GM08714 (cell line): ENCODE results near the gene RDH12.
"Not testable (repeated sequence)": the region's sequence is repeated elsewhere in the genome, so short reads cannot be mapped to it uniquely, and the experiment has no call there.

Experiments
- H3K4me3 ChIP-seq: fragments of 200-500 bp; sonication (Bioruptor generic); 2 replicates; pipeline ENCODE4 v1.5.1; 2014; ENCODE audit warnings: mild to moderate bottlenecking, low read length, inconsistent platforms
- ZNF274 ChIP-seq: IDR thresholded peaks from 2 replicates; pipeline ENCODE4 v1.6.1; 2012; ENCODE audit warnings: mild to moderate bottlenecking, low read depth, low read length

The RDH12 gene

DNA sequence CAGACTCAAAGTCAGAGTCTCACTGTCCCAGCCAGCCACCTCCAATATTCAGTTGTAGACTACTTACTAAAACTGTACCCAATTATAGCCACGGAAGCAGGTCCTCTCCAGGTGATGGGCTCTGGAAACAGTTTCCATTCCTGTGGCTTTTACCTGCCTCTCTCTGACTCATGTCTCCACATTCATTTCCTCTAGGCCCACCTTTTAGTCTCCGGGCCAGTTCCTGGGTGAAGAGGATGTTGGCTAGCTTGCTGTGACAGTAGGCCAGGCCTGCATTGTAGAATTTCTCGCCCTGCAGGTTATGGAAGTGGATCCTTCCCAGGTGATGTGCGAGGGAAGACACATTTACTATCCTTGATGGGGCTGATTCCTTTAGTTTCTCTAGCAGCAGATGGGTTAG is 11.7 kb upstream of the RDH12 start:
- H3K4me3 ChIP-seq, result no peak overlapping the region
- no peak for TF ChIP-seq ZNF274

DNA sequence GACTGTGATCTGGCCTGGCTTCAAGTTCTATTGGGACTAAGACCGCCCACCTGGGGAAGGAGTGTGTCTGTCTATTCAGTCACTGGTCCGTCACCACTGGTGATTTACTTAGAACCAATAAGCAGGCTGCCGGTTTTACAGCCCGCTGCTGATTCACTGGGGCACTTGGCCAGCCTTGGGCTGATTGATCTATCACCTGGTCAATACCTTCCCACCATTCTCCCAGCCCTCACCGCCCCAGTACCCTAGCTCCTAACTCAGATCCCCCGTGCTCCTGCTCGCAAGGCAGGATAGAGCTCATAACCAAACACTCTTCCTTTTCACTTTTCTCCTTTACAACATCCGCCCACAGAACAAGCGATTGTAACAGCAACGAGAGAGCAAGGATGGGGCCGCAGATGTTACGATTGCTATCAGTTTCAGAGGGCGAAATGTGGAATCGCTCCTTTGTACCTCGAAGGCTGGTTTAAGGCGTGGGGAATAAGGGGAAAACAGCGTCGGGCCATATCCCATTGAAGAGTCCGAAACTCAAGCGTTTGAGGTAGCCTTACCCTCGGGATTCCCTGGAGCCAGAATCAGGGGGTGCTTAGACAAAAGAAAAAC is 6.8 kb upstream of the RDH12 start:
- H3K4me3 ChIP-seq, result peak overlapping the region; percentile 85
- TF ChIP-seq ZNF274, result no peak

DNA sequence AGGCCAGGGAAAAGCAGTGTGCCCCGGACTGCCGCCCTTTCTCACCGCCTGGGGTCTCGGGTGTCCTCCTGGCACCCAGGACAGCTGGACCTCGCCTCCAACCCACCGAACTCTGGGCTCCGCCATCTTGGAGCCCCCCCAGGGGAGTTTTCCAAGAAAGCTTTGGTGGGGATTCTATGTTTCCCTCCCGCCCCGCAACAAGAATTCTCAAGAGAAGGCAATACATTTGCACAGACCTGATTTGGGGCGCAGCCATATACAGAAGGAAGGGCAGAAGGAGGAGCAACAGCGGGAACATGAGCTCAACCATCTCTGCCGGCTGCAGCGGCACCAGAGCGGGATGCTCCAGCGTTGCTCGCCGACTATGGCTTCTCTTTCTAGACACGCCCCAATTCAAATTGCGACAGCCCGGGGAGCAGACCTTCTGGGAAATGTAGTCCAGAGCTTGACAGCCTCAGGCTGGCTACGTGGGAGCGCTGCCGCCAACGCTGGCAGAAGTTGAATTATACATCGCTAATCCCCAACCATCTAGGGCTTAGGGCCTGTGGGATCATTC is 6.2 kb upstream of the RDH12 start, which contains the start of gene RDH11:
TSS of gene RDH11 (minus strand) at position 371 of the 556 bp plus-strand sequence. CDS start at position 310, 61 bp downstream.
- TF ChIP-seq ZNF274, result no peak
- peak within 1 kb of the TSS; percentile 85 for H3K4me3 ChIP-seq

DNA sequence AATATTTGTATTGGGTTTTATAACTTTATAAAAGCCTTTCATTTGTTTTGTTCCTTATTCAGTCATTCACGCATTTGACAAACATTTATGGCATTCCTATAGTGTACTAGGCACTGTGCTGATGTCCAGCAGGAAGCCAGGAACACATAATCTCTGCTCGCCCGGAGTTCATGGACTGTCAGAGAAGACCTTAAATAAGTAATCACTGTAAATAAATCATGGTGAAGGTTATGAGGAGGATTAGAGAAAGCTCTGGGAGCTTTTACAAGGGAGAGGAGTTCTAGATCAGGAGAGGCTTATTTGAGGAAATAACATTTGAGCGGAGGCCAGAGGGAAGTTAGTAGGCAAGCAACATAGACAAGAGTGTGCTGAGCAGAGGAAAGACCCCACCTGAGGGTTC is 4.7 kb upstream of the RDH12 start:
- no peak for TF ChIP-seq ZNF274
- H3K4me3 ChIP-seq, result no peak overlapping the region

DNA sequence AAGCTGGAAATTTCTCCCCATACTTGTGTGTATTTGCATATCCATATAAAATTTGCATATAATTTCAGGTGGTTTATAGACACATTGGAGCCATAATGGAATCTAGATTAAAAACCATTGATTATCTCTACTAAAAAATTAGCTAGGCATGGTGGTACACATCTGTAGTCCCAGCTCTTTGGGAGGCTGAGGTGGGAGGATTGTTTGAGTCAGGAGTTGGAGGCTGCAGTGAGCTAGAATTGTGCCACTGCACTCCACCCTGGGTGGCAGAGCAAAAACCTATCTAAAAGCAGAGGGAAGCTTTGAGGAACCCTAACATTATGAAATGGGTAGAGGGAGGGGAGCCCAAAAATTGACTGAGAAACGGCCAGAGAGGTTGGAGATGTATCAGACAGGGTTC is 3.5 kb upstream of the RDH12 start:
- no peak overlapping the region for H3K4me3 ChIP-seq
- TF ChIP-seq ZNF274, result no peak

DNA sequence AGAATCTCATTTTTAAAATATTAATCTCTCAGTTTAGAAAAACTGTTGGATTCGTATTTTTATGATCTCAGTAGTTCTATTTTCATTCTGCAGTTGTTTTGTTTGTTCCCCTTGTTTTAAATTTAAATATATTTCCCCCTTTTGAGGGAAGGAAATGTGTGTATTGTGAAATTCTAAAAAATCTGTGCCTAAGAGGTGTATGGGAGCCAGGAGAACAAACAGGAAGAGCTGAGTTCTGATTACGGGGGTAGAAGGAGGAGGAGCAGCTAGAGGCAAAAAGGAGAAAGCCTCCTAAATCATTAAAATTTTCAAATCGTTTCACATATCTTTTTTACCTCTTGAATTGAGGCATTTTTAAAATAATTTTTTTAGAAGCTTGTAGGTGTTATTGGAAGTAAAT is 2.3 kb downstream of the RDH12 start:
- H3K4me3 ChIP-seq, result no peak overlapping the region

DNA sequence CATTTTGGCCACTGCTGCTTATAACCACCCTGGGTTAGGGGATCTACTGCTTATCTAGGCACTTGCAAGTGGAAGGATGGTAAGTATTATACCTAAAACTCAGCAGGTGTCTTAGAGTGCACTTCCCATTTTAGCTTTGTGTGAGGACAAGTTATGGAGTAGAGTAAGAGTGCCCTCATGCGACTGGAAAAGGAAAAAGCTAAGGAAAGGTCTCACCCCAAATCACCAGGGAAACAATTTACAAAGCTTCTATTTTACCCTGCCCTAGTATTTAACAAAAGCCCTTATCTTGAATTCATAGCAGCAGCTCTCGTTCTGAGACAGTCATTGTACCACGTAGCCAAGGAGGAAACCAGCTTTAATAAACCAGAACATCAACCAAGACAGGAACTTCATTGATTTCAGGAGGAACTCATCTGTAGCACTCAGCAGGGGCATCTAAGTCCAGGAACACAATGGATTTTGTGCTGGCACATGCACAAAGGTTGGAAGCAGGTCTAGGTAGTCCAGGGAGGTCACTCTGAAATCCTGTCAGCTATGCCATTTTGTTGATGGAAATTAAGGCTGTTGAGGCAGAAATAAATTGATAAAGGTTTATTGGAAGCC is 2.9 kb downstream of the RDH12 start:
- no peak for TF ChIP-seq ZNF274
- no peak overlapping the region for H3K4me3 ChIP-seq

More for the DNA sequence above, 2.3 kb downstream of the RDH12 start:
- TF ChIP-seq ZNF274, result no peak

DNA sequence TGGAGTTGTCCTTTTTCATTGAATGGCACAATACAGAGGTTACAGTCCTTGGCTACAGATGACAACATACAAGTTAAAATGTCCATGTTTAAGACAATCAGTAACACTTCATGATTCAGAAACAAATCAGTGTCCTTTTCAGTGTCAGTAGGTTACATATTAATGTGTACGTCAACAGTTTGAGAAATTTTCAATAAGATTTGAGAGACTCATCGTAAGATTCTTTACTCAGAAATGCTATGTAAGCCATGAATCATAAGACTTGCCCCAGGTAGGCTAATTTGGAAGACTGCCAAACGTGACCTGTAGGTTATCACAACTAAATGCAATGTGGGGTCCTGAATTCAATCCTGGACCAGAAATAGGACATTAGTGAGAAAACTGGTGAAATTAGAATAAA is 3.5 kb downstream of the RDH12 start:
- no peak for TF ChIP-seq ZNF274
- no peak overlapping the region for H3K4me3 ChIP-seq

DNA sequence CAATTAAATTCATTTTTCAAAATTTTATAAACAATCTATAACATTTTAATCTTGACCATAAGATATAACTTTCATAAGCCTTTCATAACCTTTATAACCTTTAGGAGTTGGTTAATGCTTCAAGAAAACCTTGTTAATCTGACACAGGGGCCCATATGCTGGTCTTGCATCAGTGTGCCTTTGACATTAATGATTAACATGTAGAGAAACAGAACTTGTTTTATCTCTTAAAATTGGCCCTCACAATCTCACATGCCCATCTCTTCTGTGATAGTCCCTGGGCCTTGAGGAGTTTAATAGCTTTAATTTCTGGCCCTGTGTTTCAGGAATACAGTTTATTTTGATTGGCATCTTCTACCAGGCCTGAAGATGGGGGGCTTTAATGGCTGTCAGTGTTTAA is 7.7 kb downstream of the RDH12 start:
- not testable (repeated sequence) for H3K4me3 ChIP-seq

DNA sequence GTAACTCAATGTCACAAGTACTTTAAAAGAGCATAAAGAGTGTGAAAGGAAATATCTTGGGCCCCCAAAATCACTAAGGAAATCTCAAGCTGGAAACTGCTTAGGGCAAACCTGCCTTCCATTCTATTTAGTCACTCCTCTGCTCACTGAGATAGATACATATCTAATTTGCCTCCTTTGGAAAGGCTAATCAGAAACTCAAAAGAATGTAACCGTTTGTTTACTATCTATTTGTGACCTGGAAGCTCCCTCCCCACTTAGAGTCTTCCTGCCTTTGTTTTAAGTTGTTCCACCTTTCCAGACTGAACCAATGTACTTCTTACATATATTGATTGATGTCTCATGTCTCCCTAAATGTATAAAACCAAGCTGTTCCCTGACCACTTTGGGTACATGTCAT is 8.1 kb downstream of the RDH12 start:
- H3K4me3 ChIP-seq, result not testable (repeated sequence)

DNA sequence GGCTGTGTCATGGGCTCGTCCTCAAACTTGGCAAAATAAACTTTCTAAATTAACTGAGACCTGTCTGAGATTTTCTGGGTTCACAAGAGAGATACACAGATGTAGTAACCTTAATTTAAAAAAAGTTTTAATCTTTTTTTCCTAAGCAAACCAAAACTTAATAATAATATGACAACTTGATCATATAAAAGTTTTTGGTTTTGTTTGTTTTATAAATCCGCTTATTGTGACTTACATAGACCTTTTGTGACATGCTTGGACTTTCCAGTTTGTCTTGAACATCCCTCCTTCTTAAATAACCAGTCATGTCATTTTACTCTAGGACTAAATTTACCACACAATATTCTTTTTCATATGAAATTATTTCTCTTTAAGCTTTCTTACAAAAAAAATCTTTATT is 8.5 kb downstream of the RDH12 start:
- no peak for TF ChIP-seq ZNF274

DNA sequence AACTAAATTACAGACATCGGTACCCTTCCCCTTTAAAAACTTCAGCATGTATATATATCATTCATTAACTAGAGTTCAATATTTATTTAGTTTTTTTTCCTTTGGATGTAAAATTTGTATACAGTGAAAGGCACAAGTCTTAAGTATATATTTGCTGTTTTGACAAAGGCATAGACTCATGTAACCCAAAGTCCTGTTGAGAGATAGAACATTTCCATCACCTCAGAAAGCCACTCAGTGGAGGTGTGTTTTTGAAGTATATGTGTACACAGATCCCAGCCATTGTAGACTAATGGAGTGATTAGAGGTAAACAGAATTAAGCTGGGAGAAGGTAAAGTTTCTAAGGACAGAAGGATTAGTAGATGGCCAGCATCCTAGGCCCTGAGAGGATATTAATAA is 15.4 kb downstream of the RDH12 start:
- TF ChIP-seq ZNF274, result no peak

More for the DNA sequence above, 8.5 kb downstream of the RDH12 start:
- no peak overlapping the region for H3K4me3 ChIP-seq

DNA sequence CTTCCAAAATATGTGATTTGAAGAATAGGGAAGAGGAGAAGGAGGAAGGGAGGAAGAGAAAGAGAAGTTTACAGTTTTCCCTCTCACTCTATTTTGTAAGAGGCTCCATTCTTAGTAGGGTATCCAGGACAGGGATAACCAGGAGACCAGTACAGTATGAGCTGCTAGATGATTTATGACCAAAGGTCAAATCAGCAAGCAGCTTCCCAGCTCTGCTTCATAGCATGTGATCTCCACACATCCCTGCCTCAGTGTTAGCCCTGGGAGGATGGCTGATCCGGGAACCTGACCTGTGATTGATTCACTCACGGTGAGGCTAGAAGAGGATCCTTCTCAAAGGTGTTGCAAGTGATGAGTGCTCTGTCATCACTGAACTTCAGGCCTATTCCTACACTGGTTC is 16.6 kb downstream of the RDH12 start:
- TF ChIP-seq ZNF274, result no peak
- H3K4me3 ChIP-seq, result no peak overlapping the region

More for the DNA sequence above, 15.4 kb downstream of the RDH12 start:
- no peak overlapping the region for H3K4me3 ChIP-seq

DNA sequence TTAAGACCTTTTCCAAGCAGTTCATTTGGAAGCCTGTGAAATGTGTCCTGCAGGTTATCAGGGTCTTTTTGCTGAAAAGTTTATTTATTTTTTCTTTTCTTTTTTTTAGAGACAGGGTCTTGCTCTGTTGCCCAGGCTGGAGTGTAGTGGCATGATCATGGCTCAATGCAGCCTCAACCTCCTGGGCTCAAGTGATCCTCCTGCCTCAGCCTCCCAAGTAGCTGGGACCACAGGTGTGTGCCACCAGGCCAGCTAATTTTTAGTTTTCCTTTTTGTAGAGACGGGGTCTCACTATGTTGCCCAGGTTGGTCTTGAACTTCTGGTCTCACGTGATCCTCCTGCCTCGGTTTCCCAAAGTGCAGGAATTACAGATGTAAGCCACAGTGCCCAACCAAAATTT is 17.7 kb downstream of the RDH12 start:
- not testable (repeated sequence) for H3K4me3 ChIP-seq

DNA sequence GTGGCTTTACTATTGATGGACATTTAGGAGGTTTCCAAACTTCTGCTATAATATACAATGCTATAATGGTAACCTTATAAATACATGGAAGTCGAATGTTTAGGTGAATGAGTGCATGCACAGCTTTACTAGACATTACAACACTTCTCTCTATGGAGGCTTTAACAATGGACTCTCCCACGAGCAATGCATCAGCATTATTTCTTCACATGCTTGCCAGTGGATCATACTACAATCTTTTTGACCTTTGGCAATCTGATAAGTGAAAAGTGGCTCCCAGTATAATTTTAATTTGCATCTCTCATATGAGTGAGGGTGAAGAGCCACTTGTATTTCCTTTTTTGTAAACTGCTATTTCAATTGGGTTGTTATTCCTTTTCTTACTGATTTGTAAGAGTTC is 18.2 kb downstream of the RDH12 start:
- H3K4me3 ChIP-seq, result no peak overlapping the region
- no peak for TF ChIP-seq ZNF274

DNA sequence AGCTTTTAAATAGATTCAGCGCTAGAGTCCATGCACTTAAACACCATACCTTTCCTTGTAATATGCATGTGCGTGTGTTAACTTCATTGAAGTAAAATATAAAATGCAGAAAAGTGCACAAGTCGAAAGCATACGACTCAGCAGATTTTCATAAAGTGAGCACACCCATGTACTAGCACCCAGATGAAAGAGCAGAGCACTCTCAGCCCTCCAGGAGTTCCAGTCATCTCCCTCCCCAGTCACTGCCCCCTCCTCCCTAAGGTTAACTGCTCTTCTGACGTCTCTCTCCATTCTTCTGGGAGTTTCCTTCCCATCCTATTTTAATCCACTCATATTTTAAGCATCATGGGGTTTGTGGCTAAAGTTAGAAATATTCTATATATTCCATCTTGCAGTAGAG is 20.2 kb downstream of the RDH12 start:
- no peak for TF ChIP-seq ZNF274
- H3K4me3 ChIP-seq, result no peak overlapping the region
